Bronchial epithelial cell (primary cell): ENCODE results near the gene PEX12. TPM values are rescaled to one million over a fixed set of nuclear protein-coding genes. Genes with fewer than 3 reads are reported as not detected.

Experiments
- DNase-seq: peaks from one replicate; pipeline ENCODE4 v3.0.0-alpha.2; 2010; ENCODE audit warnings: low read depth
- FAIRE-seq: peaks from 2 replicates; lab custom pipeline; 2011; peaks lifted over from hg19 to GRCh38; lab: Jason Lieb, UNC
- H3K27me3 ChIP-seq: 2 replicates; pipeline ENCODE4 v1.5.1; 2011; ENCODE audit warnings: low read length; ENCODE audit not compliant: control insufficient read depth, insufficient read depth
- H3K36me3 ChIP-seq: 2 replicates; pipeline ENCODE4 v1.5.1; 2011; ENCODE audit warnings: low read length; ENCODE audit not compliant: control insufficient read depth, insufficient read depth
- H3K4me3 ChIP-seq: 2 replicates; pipeline ENCODE4 v1.5.1; 2011; ENCODE audit warnings: mild to moderate bottlenecking, low read depth, low read length, control low read depth
- total RNA-seq: library from RNA; depleted of rRNA; stranded (reverse); fragments of >200 nt; gene quantifications from 2 replicates; pipeline ENCODE4 v1.2.1, GENCODE V29; 2014
- TF ChIP-seq, protein P1 (sequence below): IDR thresholded peaks from 2 replicates; pipeline ENCODE4 v1.5.1; 2011; ENCODE audit warnings: mild to moderate bottlenecking, moderate library complexity, low read length, control low read depth, inconsistent platforms; ENCODE audit not compliant: insufficient read depth, severe bottlenecking

Gene PEX12
- total RNA-seq, 1 donor from 2014 or later: 2.9 TPM

DNA sequence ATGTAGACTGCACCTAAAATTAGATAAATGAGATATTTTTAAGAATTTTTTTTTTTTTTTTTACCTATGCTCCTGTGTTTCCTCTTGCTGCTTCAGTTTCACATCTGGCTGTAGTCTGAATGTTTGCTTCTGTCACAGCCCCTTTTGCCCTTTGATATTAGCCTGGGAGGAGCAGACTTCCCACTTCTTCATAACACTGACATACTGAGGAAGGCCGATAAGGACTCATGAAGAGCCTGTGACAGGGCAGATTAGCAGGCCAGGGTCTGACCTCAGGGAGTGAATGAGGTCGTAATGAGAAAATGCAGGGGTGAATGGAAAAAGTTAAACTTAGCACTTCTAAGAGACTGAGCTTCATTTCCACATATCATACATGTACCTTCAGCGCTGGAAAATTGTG is 17.7 kb downstream of the PEX12 start, which contains the start of gene SLFN14:
SLFN14 (minus strand) TSS at position 117 of the 400 bp plus-strand sequence. CDS start 2,757 bp downstream, outside the sequence.
- FAIRE-seq (no peak), DNase-seq (no peak)
- Histone ChIP-seq H3K4me3 (no peak within 1 kb of the TSS), H3K27me3 (no peaks in the 10 kb centered on the region), H3K36me3 (no peaks in the 10 kb centered on the region)
- TF ChIP-seq, protein P1, sequence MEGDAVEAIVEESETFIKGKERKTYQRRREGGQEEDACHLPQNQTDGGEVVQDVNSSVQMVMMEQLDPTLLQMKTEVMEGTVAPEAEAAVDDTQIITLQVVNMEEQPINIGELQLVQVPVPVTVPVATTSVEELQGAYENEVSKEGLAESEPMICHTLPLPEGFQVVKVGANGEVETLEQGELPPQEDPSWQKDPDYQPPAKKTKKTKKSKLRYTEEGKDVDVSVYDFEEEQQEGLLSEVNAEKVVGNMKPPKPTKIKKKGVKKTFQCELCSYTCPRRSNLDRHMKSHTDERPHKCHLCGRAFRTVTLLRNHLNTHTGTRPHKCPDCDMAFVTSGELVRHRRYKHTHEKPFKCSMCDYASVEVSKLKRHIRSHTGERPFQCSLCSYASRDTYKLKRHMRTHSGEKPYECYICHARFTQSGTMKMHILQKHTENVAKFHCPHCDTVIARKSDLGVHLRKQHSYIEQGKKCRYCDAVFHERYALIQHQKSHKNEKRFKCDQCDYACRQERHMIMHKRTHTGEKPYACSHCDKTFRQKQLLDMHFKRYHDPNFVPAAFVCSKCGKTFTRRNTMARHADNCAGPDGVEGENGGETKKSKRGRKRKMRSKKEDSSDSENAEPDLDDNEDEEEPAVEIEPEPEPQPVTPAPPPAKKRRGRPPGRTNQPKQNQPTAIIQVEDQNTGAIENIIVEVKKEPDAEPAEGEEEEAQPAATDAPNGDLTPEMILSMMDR: no peak

DNA sequence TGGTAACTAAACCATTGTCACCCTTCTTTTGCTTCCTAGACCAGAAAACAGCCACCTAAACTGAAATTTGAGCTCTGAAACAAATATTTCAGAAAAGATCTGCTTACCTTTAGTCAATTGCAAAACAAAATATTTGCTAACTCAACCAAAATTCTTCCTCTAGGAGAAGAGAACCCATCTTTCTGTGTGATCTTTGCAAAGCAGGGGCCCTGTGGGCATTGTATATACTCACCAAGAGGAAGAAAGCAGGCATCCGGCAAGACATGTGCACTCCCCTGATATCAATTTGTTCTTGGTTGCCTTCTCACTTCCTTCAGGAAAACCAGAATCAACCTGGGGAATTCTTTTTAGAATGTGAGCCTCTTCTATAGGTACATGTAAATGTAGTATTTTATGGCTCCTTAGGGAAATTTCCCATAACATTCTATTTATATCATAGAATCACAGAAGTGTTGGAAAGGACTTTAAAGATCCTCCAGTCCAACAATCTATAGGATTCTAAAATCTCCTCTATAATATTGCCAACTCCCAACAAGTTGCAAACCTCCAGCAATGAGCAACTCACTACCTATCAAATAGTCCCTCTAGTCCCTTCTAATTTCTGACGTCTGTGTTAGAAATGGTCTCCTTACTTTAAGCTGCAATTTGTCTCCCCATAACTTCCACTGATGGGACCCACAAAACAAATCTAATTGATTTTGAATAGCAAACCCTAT is 18.7 kb downstream of the PEX12 start:
- TF ChIP-seq, protein P1: no peak
- no peaks in the 10 kb centered on the region for H3K36me3 ChIP-seq
- DNase-seq (no peak), FAIRE-seq (no peak)
- H3K27me3 ChIP-seq: no peaks in the 10 kb centered on the region
- no peak overlapping the region for H3K4me3 ChIP-seq

DNA sequence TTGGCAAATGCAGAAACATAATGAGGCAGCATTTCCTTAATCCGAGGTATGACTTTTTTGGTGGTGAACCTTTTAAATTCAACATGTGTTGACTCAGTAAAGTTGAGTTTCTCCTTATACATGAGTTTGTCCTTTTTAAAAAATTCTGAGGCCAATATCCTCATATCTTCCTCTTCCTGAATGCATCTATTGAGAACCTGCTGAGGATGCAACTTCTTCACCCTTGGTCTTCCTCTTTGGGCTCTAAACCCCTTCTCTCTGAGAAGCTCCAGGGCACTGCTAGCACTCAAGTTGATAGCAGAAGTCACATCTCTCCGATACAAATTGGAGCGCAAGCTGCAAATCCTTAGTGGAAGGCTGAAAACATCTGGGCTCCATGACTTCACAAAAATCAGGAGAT is 21.0 kb downstream of the PEX12 start:
- Histone ChIP-seq H3K27me3 (peaks cover 2% of the 10 kb centered on the region), H3K4me3 (no peak overlapping the region), H3K36me3 (no peaks in the 10 kb centered on the region)
- DNase-seq: no peak
- TF ChIP-seq, protein P1: no peak
- FAIRE-seq: no peak

DNA sequence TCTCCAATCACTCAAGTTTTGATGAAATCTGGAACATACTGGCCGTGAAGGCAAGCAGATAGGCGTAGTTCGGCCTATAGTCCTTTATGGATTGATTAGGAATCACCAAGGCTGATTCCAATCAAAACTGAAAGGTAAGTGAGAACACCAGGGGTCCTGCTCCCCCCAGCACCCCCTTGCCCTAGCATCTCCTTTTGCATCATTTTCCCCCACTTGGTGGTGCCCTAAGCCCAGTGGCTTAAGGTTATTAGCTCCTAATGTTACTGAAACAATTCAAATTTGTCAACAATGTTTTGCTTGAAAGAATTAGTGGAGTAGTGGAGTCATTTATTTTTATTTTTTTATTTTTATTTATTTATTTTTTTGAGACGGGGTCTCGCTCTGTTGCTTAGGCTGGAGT is 22.7 kb downstream of the PEX12 start:
- Histone ChIP-seq H3K4me3 (no peak overlapping the region), H3K27me3 (peaks cover 2% of the 10 kb centered on the region), H3K36me3 (no peaks in the 10 kb centered on the region)
- DNase-seq (no peak), FAIRE-seq (no peak)
- TF ChIP-seq, protein P1: peak; percentile 10

DNA sequence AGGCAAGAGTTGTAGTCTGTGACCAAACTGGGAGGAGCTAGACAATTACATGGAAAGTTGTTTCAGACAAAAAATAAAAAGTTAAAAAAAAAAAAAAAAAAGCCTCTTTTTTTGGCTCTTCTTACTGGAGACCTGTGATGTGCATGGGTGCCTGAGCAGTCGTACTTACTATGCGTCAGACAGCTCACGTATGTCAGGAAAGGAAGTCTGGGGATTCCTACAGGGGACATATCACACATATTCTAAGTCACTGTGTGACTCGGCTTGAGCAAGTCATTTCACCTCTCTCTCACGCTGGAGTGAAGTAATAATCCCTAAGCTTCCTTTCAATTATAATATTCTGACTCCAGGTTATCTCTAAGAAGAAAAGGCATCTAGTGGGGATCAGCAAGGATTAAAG is 23.7 kb downstream of the PEX12 start:
- H3K36me3 ChIP-seq: no peaks in the 10 kb centered on the region
- DNase-seq: no peak
- FAIRE-seq: no peak
- TF ChIP-seq, protein P1: no peak
- peaks cover 2% of the 10 kb centered on the region for H3K27me3 ChIP-seq
- H3K4me3 ChIP-seq: no peak overlapping the region

DNA sequence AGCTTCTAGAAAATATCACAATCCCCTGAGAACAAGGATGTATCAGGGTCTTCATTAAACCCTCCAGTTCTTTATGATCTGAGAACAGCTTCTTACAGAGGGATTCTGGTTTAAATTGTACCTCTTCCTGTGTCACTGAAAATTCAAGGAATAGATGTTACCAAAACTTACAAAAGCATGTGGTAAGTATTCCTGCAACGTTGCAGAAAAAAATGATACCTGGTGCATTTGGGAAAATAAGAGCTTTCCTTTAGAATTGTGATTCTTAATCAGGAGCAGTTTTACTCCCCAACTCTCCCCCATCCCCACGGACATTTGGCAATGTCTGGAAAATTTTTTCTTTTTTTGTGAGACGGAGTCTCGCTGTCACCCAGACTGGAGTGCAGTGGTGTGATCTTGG is 25.1 kb downstream of the PEX12 start:
- TF ChIP-seq, protein P1: no peak
- no peaks in the 10 kb centered on the region for H3K36me3 ChIP-seq
- FAIRE-seq (no peak), DNase-seq (no peak)
- peaks cover 2% of the 10 kb centered on the region for H3K27me3 ChIP-seq
- no peak overlapping the region for H3K4me3 ChIP-seq
